Spleen (tissue), 7 donors: ENCODE data around the gene SAE1.

Experiments
- CTCF ChIP-seq, 11 experiments: fragments of 200-600 bp in 7 of 11; fragments of 450-650 bp in 4 of 11; sonication (generic) in 4 of 11; IDR thresholded peaks in 8 of 11; conservative IDR thresholded peaks in 3 of 11; 1 replicate in 7 of 11; 2 replicates in 4 of 11; pipeline versions ENCODE4 v1.4.0 to v1.8.0; 2016 to 2021; ENCODE audit warnings: antibody characterized with exemption in 11 of 11, inconsistent platforms in 4 of 11, mild to moderate bottlenecking in 1 of 11
- POLR2A ChIP-seq, 3 donors: fragments of 450-650 bp; IDR thresholded peaks; one replicate each; pipeline ENCODE4 v1.5.1; 2017; ENCODE audit warnings: antibody characterized with exemption in 3 of 3, mild to moderate bottlenecking in 1 of 3
- POLR2AphosphoS5 ChIP-seq, 3 donors: sonication (generic); formaldehyde crosslinking; IDR thresholded peaks; one replicate each; pipeline ENCODE4 v1.5.1; 2017; ENCODE audit warnings: antibody characterized with exemption in 3 of 3
- donor health status: DM: no; HTN: no; CAD: no; lungs with moderate emphysema.
- donor health status: DM: no; HTN: no; CAD: no.
- donor health status: DM: no; HTN: no; CAD: no.

GRCh38 chr19:47197141-47197540 lies 66.5 kb downstream of the SAE1 start:
- TF ChIP-seq CTCF (IDR thresholded peaks at IDR 0.05 in 8 of 11, conservative IDR thresholded peaks at IDR 0.05 in 3 of 11), result no peak
- TF ChIP-seq POLR2A (IDR thresholded peaks at IDR 0.05), result no peak
- no peak for TF ChIP-seq POLR2AphosphoS5 (IDR thresholded peaks at IDR 0.05)
